RPMI7951 (cell line): Measurements from ENCODE around the gene ZNF699. TPM values are rescaled to one million over a fixed set of nuclear protein-coding genes. Genes with fewer than 3 reads are reported as not detected.

ENCODE experiments used
- DNase-seq: peaks from one replicate; pipeline ENCODE4 v3.0.0-alpha.2; 2012; ENCODE audit warnings: low read depth
- total RNA-seq: library from RNA; depleted of rRNA; stranded (reverse); fragments of >200 nt; shearing (Covaris generic); gene quantifications from 2 replicates; pipeline ENCODE4 v1.2.3, GENCODE V29; 2014; rRNA removed

Gene ZNF699
- total RNA-seq, 1 experiment from 2014 or later = 10.1 TPM

DNA sequence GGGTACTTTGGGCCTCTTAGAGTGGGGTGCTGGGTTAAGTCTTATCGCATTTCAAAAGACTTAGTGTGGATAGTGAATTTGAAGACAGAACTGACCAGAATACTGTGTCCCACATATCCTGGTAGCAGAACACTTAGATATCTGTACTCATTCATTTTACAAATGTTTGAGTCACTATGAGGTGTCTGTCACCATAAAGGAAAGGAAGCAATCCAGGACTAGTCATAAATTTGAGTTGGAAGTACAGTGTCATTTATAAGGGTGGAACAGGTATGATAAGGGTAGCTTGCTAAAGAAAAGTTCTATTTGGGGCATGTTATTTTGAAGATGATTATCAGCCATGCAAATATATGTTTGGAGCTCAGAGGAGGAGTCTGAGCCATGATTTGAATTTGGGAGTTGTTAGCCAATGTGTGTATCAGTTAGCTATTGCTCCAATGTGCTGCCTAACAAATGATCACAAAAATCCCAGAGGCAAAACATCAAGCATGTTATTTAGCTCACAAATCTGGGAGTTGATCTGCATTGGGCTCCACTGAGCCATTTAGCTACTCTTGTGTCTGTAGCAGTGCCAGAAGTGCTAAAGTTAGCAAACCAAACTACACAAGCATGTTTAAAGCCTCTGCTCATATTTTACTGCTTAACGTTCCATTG is 20.3 kb downstream of the ZNF699 start:
- DNase-seq = no peak

- peak; percentile 20 for DNase-seq
These were observed 26.2 kb downstream of the ZNF699 start for GRCh38 chr19:9283485-9283884.

GRCh38 chr19:9251236-9251635 is 58.4 kb downstream of the ZNF699 start:
- DNase-seq = no peak

- no peak for DNase-seq
These were observed 59.0 kb downstream of the ZNF699 start, which contains the start of gene OR7E24 for GRCh38 chr19:9250630-9251029. Gene OR7E24, plus strand, starts transcription at chr19:9250930. Its CDS starts 114 bp downstream, at chr19:9251044.

Other genes with a start within 250 kb of the ZNF699 start
- not detected in 2 replicates for gene OR1M1, start 222.8 kb downstream of the ZNF699 start, total RNA-seq
- not detected in 2 replicates for gene OR7G2, start 202.4 kb downstream of the ZNF699 start, total RNA-seq
- not detected in 2 replicates for gene OR7G1, start 194.1 kb downstream of the ZNF699 start, total RNA-seq
- not detected in 2 replicates for gene OR7G3, start 182.9 kb downstream of the ZNF699 start, total RNA-seq
- 14.0 and 15.3 TPM in 2 replicates for gene ZNF317, start 169.4 kb downstream of the ZNF699 start, total RNA-seq
- gene OR7D2, start 130.9 kb downstream of the ZNF699 start, total RNA-seq = not detected in 2 replicates
- gene OR7D4, start 90.2 kb downstream of the ZNF699 start, total RNA-seq = not detected in 2 replicates
- not detected in 2 replicates for gene OR7E24, start 58.9 kb downstream of the ZNF699 start, total RNA-seq
- gene ZNF559, start 14.3 kb upstream of the ZNF699 start, total RNA-seq = 14.4 and 21.4 TPM in 2 replicates
- 2.5 and 3.1 TPM in 2 replicates for gene ZNF177, start 53.2 kb upstream of the ZNF699 start, total RNA-seq
- 10.8 and 11.5 TPM in 2 replicates for gene ZNF266, start 125.7 kb upstream of the ZNF699 start, total RNA-seq
- gene ZNF560, start 188.8 kb upstream of the ZNF699 start, total RNA-seq = 3.1 and 4.2 TPM in 2 replicates
- gene ZNF426, start 228.8 kb upstream of the ZNF699 start, total RNA-seq = 8.5 and 13.8 TPM in 2 replicates